CD14-positive monocyte (primary cell): ENCODE data around the gene PAX8. TPM values are rescaled to one million over a fixed set of nuclear protein-coding genes. Genes with fewer than 3 reads are reported as not detected.

Source experiments
- DNase-seq, 3 donors: peaks; one replicate each; pipeline ENCODE4 v3.0.0-alpha.2; 2011 to 2022
- H2AFZ ChIP-seq: 2 replicates; pipeline ENCODE4 v1.6.0; 2012; ENCODE audit warnings: mild to moderate bottlenecking, low read depth, low read length, inconsistent platforms; ENCODE audit not compliant: insufficient read depth, poor library complexity, severe bottlenecking
- H3K27ac ChIP-seq, 2 donors: 1 replicate in 1 of 2; 2 replicates in 1 of 2; pipeline ENCODE4 v1.5.1; 2012 to 2013; ENCODE audit warnings: low read length in 2 of 2, control low read depth in 1 of 2, inconsistent platforms in 1 of 2, low read depth in 1 of 2, mild to moderate bottlenecking in 1 of 2
- H3K27me3 ChIP-seq, 2 donors: one replicate each; pipeline versions ENCODE4 v1.6.0 to v1.6.1; 2011 to 2013; ENCODE audit warnings: low read length in 2 of 2; ENCODE audit not compliant: control insufficient read depth in 2 of 2, insufficient read depth in 2 of 2
- H3K36me3 ChIP-seq, 2 donors: replicated peaks in 1 of 2; 1 replicate in 1 of 2; 2 replicates in 1 of 2; pipeline versions ENCODE4 v1.5.1 to v1.6.1; 2012 to 2013; ENCODE audit warnings: low read length in 2 of 2, control low read depth in 1 of 2, inconsistent platforms in 1 of 2, mild to moderate bottlenecking in 1 of 2; ENCODE audit not compliant: insufficient read depth in 2 of 2, control insufficient read depth in 1 of 2
- H3K4me1 ChIP-seq, 2 donors: 1 replicate in 1 of 2; 2 replicates in 1 of 2; pipeline versions ENCODE4 v1.5.1 to v1.6.1; 2012 to 2013; ENCODE audit warnings: low read length in 2 of 2, control low read depth in 1 of 2, inconsistent platforms in 1 of 2, mild to moderate bottlenecking in 1 of 2, moderate library complexity in 1 of 2; ENCODE audit not compliant: insufficient read depth in 2 of 2, control insufficient read depth in 1 of 2
- H3K4me2 ChIP-seq: replicated peaks from 2 replicates; pipeline ENCODE3; 2012; ENCODE audit warnings: low read length, moderate library complexity, mild to moderate bottlenecking; ENCODE audit not compliant: poor library complexity, severe bottlenecking; ENCODE audit errors: extremely low read depth
- H3K4me3 ChIP-seq, 3 experiments: fragments of 200-600 bp in 1 of 3; sonication (generic) in 1 of 3; replicated peaks in 1 of 3; 1 replicate in 2 of 3; 2 replicates in 1 of 3; pipeline ENCODE4 v1.5.1; 2011 to 2013; ENCODE audit warnings: low read length in 3 of 3, mild to moderate bottlenecking in 3 of 3, control low read depth in 2 of 3, low read depth in 2 of 3, inconsistent platforms in 1 of 3, moderate library complexity in 1 of 3
- H3K79me2 ChIP-seq: 2 replicates; pipeline ENCODE4 v1.6.0; 2012; ENCODE audit warnings: mild to moderate bottlenecking, control low read depth, inconsistent platforms, low read length, moderate library complexity; ENCODE audit not compliant: insufficient read depth
- H3K9ac ChIP-seq: 2 replicates; pipeline ENCODE4 v1.6.0; 2017; ENCODE audit warnings: low read length, mild to moderate bottlenecking; ENCODE audit not compliant: insufficient read depth, poor library complexity, severe bottlenecking
- H3K9me3 ChIP-seq, 2 donors: replicated peaks in 1 of 2; 1 replicate in 1 of 2; 2 replicates in 1 of 2; pipeline versions ENCODE4 v1.5.1 to v1.6.1; 2012 to 2013; ENCODE audit warnings: low read length in 2 of 2, control low read depth in 1 of 2; ENCODE audit not compliant: control insufficient read depth in 1 of 2, insufficient read depth in 1 of 2
- H4K20me1 ChIP-seq: 2 replicates; pipeline ENCODE4 v1.6.0; 2012; ENCODE audit warnings: mild to moderate bottlenecking, low read length, control low read depth, moderate library complexity; ENCODE audit not compliant: insufficient read depth
- H3K27ac Mint-ChIP-seq, 7 donors: one replicate each; pipeline ENCODE4 v1.8.0; 2020; ENCODE audit warnings: mild to moderate bottlenecking in 7 of 7, mixed read lengths in 7 of 7, moderate library complexity in 6 of 7, inconsistent platforms in 2 of 7
- H3K27me3 Mint-ChIP-seq, 3 donors: one replicate each; pipeline ENCODE4 v1.8.0; 2021 to 2022; ENCODE audit warnings: low read depth in 3 of 3, mild to moderate bottlenecking in 3 of 3, mixed read lengths in 3 of 3, moderate library complexity in 3 of 3, inconsistent platforms in 1 of 3
- H3K36me3 Mint-ChIP-seq, 2 donors: one replicate each; pipeline ENCODE4 v1.8.0; 2020; ENCODE audit warnings: mixed read lengths in 2 of 2, inconsistent platforms in 1 of 2, mild to moderate bottlenecking in 1 of 2
- H3K4me1 Mint-ChIP-seq: one replicate; pipeline ENCODE4 v1.8.0; 2020; ENCODE audit warnings: mild to moderate bottlenecking, mixed read lengths
- H3K4me3 Mint-ChIP-seq, 2 donors: one replicate each; pipeline ENCODE4 v1.8.0; 2020; ENCODE audit warnings: mild to moderate bottlenecking in 2 of 2, mixed read lengths in 2 of 2, moderate library complexity in 1 of 2
- H3K9me3 Mint-ChIP-seq, 7 donors: one replicate each; pipeline ENCODE4 v1.8.0; 2020 to 2022; ENCODE audit warnings: mixed read lengths in 7 of 7, mild to moderate bottlenecking in 6 of 7, moderate library complexity in 6 of 7, inconsistent platforms in 2 of 7
- WGBS: methylation state at CpG from one replicate; pipeline ENCODE4 v1.1.5; 2013; ENCODE audit warnings: missing lambda C conversion rate; ENCODE audit not compliant: insufficient coverage; 5-methylcytosine and 5-hydroxymethylcytosine counted together
- intact Hi-C, 2 donors: fragments of 100-400 bp; cut with micrococcal nuclease; formaldehyde crosslinking; loops; one replicate each; pipeline versions ENCODE4 v1.15.0 to v1.15.1; 2023
- polyA plus RNA-seq, 3 donors: library from polyadenylated mRNA; depleted of rRNA in 1 of 3; unstranded in 2 of 3; stranded (reverse) in 1 of 3; fragments of 300-500 nt in 2 of 3; fragments of >200 nt in 1 of 3; fragmentation: Illumina TruSeq in 2 of 3; gene quantifications; 1 replicate in 2 of 3; 2 replicates in 1 of 3; pipeline ENCODE4 v1.2.3, GENCODE V29; 2012 to 2021
- TF ChIP-seq, protein P1 (sequence below): fragments of 200-600 bp; IDR thresholded peaks from one replicate; pipeline ENCODE4 v1.8.0; 2022; ENCODE audit warnings: antibody characterized with exemption, mild to moderate bottlenecking

The PAX8 gene
- polyA plus RNA-seq, 3 donors, result 0.26 to 0.47 (median 0.36) TPM

DNA sequence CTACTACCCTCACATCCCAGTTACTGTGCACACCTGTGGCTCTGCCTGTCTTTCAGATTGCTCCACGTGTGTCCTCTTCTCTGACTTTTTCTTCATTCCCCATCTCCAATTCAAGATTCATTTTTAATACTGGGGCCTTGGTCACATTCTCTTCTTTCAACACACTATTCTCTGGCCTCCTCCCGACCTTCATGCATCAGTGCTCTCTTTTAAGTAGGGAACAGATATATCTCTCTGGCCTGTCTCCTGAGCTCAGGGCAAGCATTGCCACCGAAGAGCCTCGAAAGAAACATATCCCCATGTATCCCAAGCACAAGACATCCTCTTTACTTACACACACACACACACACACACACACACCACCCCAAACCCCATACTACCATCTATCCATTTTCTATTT lies 21.6 kb upstream of the PAX8 start:
- no peak overlapping the region for H2AFZ ChIP-seq
- Mint-ChIP-seq H3K27ac (no peak overlapping the region), H3K4me3 (no peak overlapping the region), H3K9me3 (no peaks in the 10 kb centered on the region), H3K27me3 (no peaks in the 10 kb centered on the region), H3K4me1 (peaks cover 8% of the 10 kb centered on the region), H3K36me3 (no peaks in the 10 kb centered on the region)
- no peaks in the 10 kb centered on the region for H4K20me1 ChIP-seq
- H3K27me3 ChIP-seq, result no peaks in the 10 kb centered on the region
- DNase-seq, result no peak
- no peak overlapping the region for H3K9ac ChIP-seq
- H3K36me3 ChIP-seq, result no peaks in the 10 kb centered on the region
- no peaks in the 10 kb centered on the region for H3K4me1 ChIP-seq
- no peak overlapping the region for H3K27ac ChIP-seq
- no peaks in the 10 kb centered on the region for H3K9me3 ChIP-seq
- no peak overlapping the region for H3K4me2 ChIP-seq
- intact Hi-C loops, result no loop called here
- TF ChIP-seq, protein P1, sequence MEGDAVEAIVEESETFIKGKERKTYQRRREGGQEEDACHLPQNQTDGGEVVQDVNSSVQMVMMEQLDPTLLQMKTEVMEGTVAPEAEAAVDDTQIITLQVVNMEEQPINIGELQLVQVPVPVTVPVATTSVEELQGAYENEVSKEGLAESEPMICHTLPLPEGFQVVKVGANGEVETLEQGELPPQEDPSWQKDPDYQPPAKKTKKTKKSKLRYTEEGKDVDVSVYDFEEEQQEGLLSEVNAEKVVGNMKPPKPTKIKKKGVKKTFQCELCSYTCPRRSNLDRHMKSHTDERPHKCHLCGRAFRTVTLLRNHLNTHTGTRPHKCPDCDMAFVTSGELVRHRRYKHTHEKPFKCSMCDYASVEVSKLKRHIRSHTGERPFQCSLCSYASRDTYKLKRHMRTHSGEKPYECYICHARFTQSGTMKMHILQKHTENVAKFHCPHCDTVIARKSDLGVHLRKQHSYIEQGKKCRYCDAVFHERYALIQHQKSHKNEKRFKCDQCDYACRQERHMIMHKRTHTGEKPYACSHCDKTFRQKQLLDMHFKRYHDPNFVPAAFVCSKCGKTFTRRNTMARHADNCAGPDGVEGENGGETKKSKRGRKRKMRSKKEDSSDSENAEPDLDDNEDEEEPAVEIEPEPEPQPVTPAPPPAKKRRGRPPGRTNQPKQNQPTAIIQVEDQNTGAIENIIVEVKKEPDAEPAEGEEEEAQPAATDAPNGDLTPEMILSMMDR, result no peak
- no peaks in the 10 kb centered on the region for H3K79me2 ChIP-seq
- 93% methylated on average over 3 of the region's 4 CpGs for WGBS
- H3K4me3 ChIP-seq, result no peak overlapping the region

DNA sequence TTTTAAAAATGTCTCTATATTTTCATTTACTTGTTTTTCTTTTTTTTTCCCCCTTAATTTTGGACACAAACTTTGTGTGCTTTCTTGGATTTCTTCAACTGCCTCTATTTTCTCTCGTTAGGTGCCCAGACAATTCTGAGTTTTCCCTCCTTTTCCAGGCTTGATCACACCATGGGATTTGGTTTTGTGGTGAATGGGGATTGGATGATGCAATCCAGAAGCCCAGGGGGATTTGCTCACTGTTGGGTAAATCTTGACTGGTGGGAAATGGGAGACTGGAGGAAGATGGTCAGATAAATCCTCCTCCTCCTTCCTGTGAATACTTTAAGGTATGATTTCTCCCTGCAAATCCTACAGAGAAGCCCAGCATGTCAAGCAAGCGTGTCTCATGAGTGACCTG lies 19.5 kb upstream of the PAX8 start:
- intact Hi-C loops, result no loop called here
- Histone ChIP-seq H3K4me1 (no peaks in the 10 kb centered on the region), H3K27me3 (no peaks in the 10 kb centered on the region), H3K4me3 (no peak overlapping the region), H3K9ac (no peak overlapping the region), H3K79me2 (no peaks in the 10 kb centered on the region), H2AFZ (no peak overlapping the region), H3K4me2 (no peak overlapping the region), H3K27ac (no peak overlapping the region), H3K9me3 (no peaks in the 10 kb centered on the region), H4K20me1 (no peaks in the 10 kb centered on the region), H3K36me3 (no peaks in the 10 kb centered on the region)
- DNase-seq, result no peak
- no peak overlapping the region for H3K4me3 Mint-ChIP-seq
- no peaks in the 10 kb centered on the region for H3K9me3 Mint-ChIP-seq
- TF ChIP-seq, protein P1, result no peak
- peaks cover 8% of the 10 kb centered on the region for H3K4me1 Mint-ChIP-seq
- H3K27me3 Mint-ChIP-seq, result peaks cover 2 to 7% (median 5%) of the 10 kb centered on the region in 3 donors
- H3K36me3 Mint-ChIP-seq, result no peaks in the 10 kb centered on the region
- no peak overlapping the region for H3K27ac Mint-ChIP-seq
- no CpG with 5 or more reads among the region's 2 CpGs for WGBS
